Panc1 (cell line): Measurements from ENCODE around the gene SLC6A19. TPM values are rescaled to one million over a fixed set of nuclear protein-coding genes. Genes with fewer than 3 reads are reported as not detected.

Experiments
- ATAC-seq: fragments of 200-7000 bp; cut with Tn5 transposase; 2 replicates; pipeline ENCODE4 v1.9.1; 2020; ENCODE audit warnings: mild to moderate bottlenecking, moderate library complexity
- BruUV-seq: library from RNA; stranded (reverse); fragments of 400-500 nt; replicated peaks from 2 replicates; lab custom pipeline; 2021; lab: Mats Ljungman, UMichigan
- CTCF ChIA-PET: fragments of 300-600 bp; sonication (Branson Sonifier 250); formaldehyde crosslinking; loops from one replicate; lab custom pipeline; 2022; ENCODE audit warnings: antibody characterized with exemption; lab: Charles Lee
- POLR2A ChIA-PET: fragments of 300-600 bp; sonication (Branson Sonifier 250); formaldehyde crosslinking; loops from one replicate; lab custom pipeline; 2022; ENCODE audit warnings: antibody characterized with exemption; lab: Charles Lee
- DNase-seq: peaks from one replicate; pipeline ENCODE4 v3.0.0-alpha.2; 2010; ENCODE audit warnings: low read depth, low spot score
- H3K27ac ChIP-seq: 2 replicates; pipeline ENCODE4 v1.5.1; 2011; ENCODE audit warnings: mild to moderate bottlenecking, low read length, inconsistent platforms
- H3K27me3 ChIP-seq: fragments of 200-500 bp; sonication (Bioruptor generic); 2 replicates; pipeline ENCODE4 v1.6.0; 2014; ENCODE audit warnings: low read length, inconsistent platforms; ENCODE audit not compliant: control insufficient read depth, insufficient read depth
- H3K36me3 ChIP-seq: fragments of 200-500 bp; sonication (Bioruptor generic); 2 replicates; pipeline ENCODE4 v1.5.1; 2014; ENCODE audit warnings: inconsistent platforms, mild to moderate bottlenecking, low read length, moderate library complexity; ENCODE audit not compliant: control insufficient read depth, insufficient read depth
- H3K4me1 ChIP-seq: 2 replicates; pipeline ENCODE4 v1.5.1; 2011; ENCODE audit warnings: inconsistent platforms, mild to moderate bottlenecking, low read length, moderate library complexity; ENCODE audit not compliant: control insufficient read depth, insufficient read depth
- H3K4me3 ChIP-seq, 2 experiments: 2 replicates each; pipeline ENCODE4 v1.5.1; 2011 to 2012; ENCODE audit warnings: low read depth in 2 of 2, low read length in 2 of 2, mild to moderate bottlenecking in 2 of 2, inconsistent platforms in 1 of 2, moderate library complexity in 1 of 2
- H3K9me3 ChIP-seq: fragments of 200-500 bp; sonication (Bioruptor generic); 2 replicates; pipeline ENCODE4 v1.5.1; 2014; ENCODE audit warnings: low read depth, mild to moderate bottlenecking, inconsistent platforms, low read length, moderate library complexity; ENCODE audit not compliant: control insufficient read depth, insufficient read depth
- CTCF ChIP-seq: fragments of 450-650 bp; IDR thresholded peaks from 2 replicates; pipeline ENCODE4 v1.5.1; 2017; ENCODE audit warnings: mild to moderate bottlenecking
- POLR2AphosphoS5 ChIP-seq: IDR thresholded peaks from 2 replicates; pipeline ENCODE4 v1.6.1; 2012; ENCODE audit warnings: mild to moderate bottlenecking, low read depth, low read length, moderate library complexity
- REST ChIP-seq, 2 experiments: IDR thresholded peaks; 2 replicates each; pipeline ENCODE4 v1.6.1; 2011 to 2012; ENCODE audit warnings: low read depth in 2 of 2, control low read depth in 1 of 2, low read length in 1 of 2, mild to moderate bottlenecking in 1 of 2, moderate library complexity in 1 of 2; ENCODE audit not compliant: insufficient read depth in 1 of 2
- SIN3A ChIP-seq: IDR thresholded peaks from 2 replicates; pipeline ENCODE4 v1.6.1; 2012; ENCODE audit warnings: low read depth, mild to moderate bottlenecking, low read length, moderate library complexity, borderline replicate concordance; ENCODE audit not compliant: insufficient read depth
- TCF7L2 ChIP-seq: IDR thresholded peaks from 2 replicates; pipeline ENCODE4 v1.6.1; 2011; ENCODE audit warnings: mild to moderate bottlenecking, low read depth, low read length, inconsistent platforms
- in situ Hi-C: cut with HindIII; loops from 2 replicates; pipeline ENCODE4 v1.10.0; 2016; ENCODE audit warnings: low sequenced_read_pairs, low pct_unique_long_range_greater_than_20kb
- intact Hi-C: fragments of 100-400 bp; cut with micrococcal nuclease; formaldehyde crosslinking; loops from one replicate; pipeline ENCODE4 v1.10.0; 2022; ENCODE audit not compliant: unreplicated experiment
- total RNA-seq: library from RNA; stranded (reverse); gene quantifications from one replicate; pipeline ENCODE4 v1.2.1, GENCODE V29; 2021; ENCODE audit not compliant: unreplicated experiment

Gene SLC6A19
- total RNA-seq, 1 experiment from 2014 or later: 0.23 TPM

- TF ChIP-seq POLR2AphosphoS5 (no peak), TCF7L2 (no peak), REST (IDR thresholded peaks at IDR 0.05; ENCODE audit: insufficient read depth in 1 of 2, low read depth in 2 of 2, low read length in 1 of 2) (no peak), SIN3A (no peak), CTCF (no peak)
- Histone ChIP-seq H3K4me1 (no peaks in the 10 kb centered on the region), H3K27me3 (no peaks in the 10 kb centered on the region), H3K9me3 (peaks cover 3% of the 10 kb centered on the region; the same call in 1 of the 2 replicates), H3K36me3 (no peaks in the 10 kb centered on the region), H3K27ac (no peak overlapping the region), H3K4me3 (no peak overlapping the region)
- in situ Hi-C loops: no loop called here
- no TSS peak for BruUV-seq
- ATAC-seq: no peak
- intact Hi-C loops: loop anchor here (10.0 kb wide), 1 partner anchor 75 kb away; no protein-coding TSS in a partner anchor
- DNase-seq: no peak
- CTCF ChIA-PET: no interaction called here
- POLR2A ChIA-PET: no interaction called here
Measured at GRCh38 chr5:1239505-1240251, 38.3 kb downstream of the SLC6A19 start.

- intact Hi-C loops (loop anchor here (10.0 kb wide), 1 partner anchor 76 kb away; no protein-coding TSS in a partner anchor), in situ Hi-C loops (no loop called here)
- ChIA-PET POLR2A (no interaction called here), CTCF (no interaction called here)
- Histone ChIP-seq H3K27me3 (no peaks in the 10 kb centered on the region), H3K27ac (no peak overlapping the region), H3K4me1 (no peaks in the 10 kb centered on the region), H3K4me3 (no peak overlapping the region), H3K36me3 (no peaks in the 10 kb centered on the region), H3K9me3 (no peaks in the 10 kb centered on the region; the same call in 1 of the 2 replicates)
- no peak for DNase-seq
- BruUV-seq: no TSS peak
- ATAC-seq: no peak
- TF ChIP-seq REST (IDR thresholded peaks at IDR 0.05; ENCODE audit: insufficient read depth in 1 of 2, low read depth in 2 of 2, low read length in 1 of 2) (no peak), TCF7L2 (no peak), POLR2AphosphoS5 (no peak), SIN3A (no peak), CTCF (no peak)
Measured at GRCh38 chr5:1240496-1241260, 39.3 kb downstream of the SLC6A19 start.
